RWPE1 (cell line): ENCODE data around the gene CHST13.

ENCODE experiments used
- CTCF ChIA-PET: fragments of 350-600 bp; sonication (Branson Sonifier 250); formaldehyde crosslinking; extraction: SDS; loops from one replicate; lab custom pipeline; 2021; lab: Yijun Ruan, JAX
- POLR2A ChIA-PET: fragments of 400-600 bp; formaldehyde crosslinking; extraction: SDS; loops from one replicate; lab custom pipeline; 2020; ENCODE audit warnings: antibody characterized with exemption; ENCODE audit not compliant: low non-redundant PET; lab: Yijun Ruan, JAX
- DNase-seq: peaks from one replicate; pipeline ENCODE4 v3.0.0; 2012; ENCODE audit warnings: low spot score
- H3K27ac ChIP-seq: fragments of 450-650 bp; 2 replicates; pipeline ENCODE4 v1.5.1; 2017
- TF ChIP-seq, protein P1 (sequence below): fragments of 450-650 bp; conservative IDR thresholded peaks from 2 replicates; pipeline ENCODE4 v1.5.1; 2017; ENCODE audit warnings: low read depth, mild to moderate bottlenecking

CHST13 gene

DNA sequence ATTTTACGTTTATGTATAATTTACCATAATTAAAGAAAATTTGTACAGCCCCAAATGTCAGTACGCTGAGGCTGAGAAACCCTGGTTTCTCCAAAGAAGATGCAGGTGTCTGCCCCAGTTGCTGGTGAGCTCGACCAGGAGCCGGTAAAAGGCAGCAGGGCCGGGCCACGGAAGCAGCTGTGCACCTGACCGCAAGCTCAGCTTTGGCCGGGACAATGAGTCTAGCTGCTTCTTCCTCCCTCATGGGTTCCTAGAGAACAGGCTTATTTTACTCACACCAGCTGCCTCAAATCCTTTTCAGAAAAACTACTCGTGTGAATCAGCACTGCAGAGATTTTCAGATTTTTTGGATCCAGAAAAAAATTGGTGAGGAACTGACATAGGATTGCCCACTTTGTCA is 30.2 kb upstream of the CHST13 start:
- POLR2A ChIA-PET: no interaction called here
- CTCF ChIA-PET: no interaction called here
- TF ChIP-seq, protein P1, sequence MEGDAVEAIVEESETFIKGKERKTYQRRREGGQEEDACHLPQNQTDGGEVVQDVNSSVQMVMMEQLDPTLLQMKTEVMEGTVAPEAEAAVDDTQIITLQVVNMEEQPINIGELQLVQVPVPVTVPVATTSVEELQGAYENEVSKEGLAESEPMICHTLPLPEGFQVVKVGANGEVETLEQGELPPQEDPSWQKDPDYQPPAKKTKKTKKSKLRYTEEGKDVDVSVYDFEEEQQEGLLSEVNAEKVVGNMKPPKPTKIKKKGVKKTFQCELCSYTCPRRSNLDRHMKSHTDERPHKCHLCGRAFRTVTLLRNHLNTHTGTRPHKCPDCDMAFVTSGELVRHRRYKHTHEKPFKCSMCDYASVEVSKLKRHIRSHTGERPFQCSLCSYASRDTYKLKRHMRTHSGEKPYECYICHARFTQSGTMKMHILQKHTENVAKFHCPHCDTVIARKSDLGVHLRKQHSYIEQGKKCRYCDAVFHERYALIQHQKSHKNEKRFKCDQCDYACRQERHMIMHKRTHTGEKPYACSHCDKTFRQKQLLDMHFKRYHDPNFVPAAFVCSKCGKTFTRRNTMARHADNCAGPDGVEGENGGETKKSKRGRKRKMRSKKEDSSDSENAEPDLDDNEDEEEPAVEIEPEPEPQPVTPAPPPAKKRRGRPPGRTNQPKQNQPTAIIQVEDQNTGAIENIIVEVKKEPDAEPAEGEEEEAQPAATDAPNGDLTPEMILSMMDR: no peak
- no peak for DNase-seq
- H3K27ac ChIP-seq: peak overlapping the region; percentile 29; the same call in 1 of the 2 replicates

DNA sequence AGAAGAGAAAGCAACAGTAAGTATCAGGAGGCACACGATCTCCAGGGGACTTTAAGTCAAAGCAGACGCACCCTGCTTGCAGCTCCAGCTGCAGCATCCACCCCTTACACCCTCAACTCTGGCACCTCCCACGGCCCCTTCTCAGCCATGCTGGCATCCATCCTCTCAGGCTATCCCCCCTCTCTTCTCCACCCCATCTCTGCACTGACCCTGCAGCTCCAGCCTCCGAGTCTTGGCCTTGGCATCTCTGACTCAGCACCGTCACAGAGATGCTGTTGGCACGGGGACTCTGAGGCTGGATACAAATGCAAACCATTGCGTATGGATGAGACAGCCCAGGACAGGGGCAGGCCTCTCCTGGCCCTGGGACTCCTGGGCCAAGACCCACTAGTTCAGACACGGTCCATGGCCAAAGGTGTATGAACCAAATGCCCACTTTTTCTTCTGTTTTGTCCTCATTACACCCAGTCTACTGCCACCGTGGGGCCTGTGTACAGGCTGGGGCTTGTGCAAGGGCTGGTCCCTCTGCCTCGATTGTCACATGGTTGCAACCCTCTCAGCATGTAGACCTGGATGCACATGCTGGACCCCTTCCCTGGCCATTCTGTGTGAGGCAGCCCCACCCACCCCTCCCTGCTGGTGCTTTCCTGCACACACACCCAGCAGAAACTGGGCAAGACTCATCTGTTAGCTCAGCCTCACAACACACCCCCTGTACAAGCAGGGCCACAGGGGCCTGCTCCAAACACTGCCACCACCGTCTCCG is 29.6 kb upstream of the CHST13 start:
- ChIA-PET POLR2A (no interaction called here), CTCF (no interaction called here)
- no peak for DNase-seq
- H3K27ac ChIP-seq: peak overlapping the region; percentile 29
- TF ChIP-seq, protein P1: no peak

DNA sequence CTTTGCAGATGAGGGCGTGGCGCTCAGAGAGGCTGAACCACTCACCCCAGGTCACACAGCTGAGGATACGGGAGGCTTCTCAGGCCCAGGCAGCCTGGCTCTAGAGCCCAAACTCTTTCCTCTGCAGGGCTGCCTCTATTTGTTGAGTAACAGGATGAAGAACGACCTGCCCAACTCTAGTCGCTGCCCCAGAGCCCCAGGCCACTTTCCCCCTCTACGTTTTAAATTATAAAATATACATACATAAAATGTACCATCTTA is 29.1 kb upstream of the CHST13 start:
- ChIA-PET POLR2A (no interaction called here), CTCF (no interaction called here)
- TF ChIP-seq, protein P1: no peak
- H3K27ac ChIP-seq: peak overlapping the region; percentile 29
- no peak for DNase-seq

DNA sequence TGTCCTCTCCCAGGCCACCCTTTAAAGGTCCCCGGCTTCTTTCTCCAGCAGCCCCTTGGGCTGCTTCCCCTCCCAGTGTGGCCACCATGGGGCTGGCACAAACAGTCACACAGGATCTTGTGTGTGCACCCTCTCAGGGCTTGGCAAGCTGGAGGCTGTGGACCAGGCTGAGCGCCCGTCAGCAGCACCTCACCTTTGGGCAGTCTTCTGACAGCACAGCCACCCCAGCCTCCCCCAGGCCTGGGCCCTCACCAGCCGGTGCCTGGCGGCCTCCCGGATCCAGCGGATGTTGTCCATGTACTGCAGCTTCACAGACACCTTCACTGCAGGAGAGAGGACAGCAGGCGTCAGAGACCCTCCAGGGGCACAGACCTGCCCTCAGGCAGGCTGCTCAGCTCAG is 28.2 kb upstream of the CHST13 start:
- no peak overlapping the region for H3K27ac ChIP-seq
- ChIA-PET POLR2A (no interaction called here), CTCF (no interaction called here)
- TF ChIP-seq, protein P1: no peak
- DNase-seq: no peak

DNA sequence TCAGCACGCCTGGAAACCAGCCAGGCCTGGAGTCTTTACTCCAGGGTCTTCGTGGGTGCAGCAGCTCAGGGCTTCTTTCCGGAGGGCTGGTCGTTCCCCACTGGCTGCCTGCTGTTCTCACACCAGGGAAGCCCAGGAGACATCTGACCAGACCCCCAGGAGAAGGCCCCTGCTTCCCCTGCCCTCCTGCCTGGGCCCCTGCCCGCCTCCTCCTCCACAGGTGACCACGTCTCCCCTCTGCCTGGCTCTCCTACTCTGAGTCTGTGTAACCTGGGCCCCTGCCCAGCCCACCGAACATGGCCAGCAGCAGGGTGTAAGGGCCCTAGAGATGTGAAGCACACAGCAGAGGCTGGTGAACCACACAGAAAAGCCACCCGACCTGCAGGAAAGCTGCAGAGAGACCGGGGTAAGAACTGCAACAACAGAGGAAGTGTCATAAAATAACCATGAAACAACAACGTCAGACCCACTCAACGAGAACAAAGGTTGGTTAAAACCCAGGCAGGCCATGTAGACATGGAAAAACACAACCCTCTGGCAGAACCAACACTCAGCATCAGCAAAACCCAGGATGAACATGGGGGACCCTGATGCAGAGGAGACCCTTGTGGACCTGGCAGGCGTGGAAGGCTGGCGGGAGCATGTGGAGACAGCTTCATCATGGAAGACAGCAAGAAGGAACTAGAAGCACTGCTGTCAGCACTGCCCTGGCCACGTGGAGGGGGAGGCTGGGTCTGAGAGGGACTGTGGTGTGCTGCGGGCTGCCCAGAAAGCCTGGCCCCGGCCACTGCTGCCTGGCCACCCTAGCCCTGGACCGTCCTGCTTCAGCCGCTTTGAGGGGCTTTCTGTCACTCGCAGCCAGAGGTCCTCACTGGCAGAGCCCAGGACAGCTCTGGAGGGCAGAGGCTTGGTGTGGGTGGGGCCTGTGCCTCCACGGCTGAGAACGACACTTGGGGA is 26.8 kb upstream of the CHST13 start:
- CTCF ChIA-PET: no interaction called here
- DNase-seq: no peak
- no peak overlapping the region for H3K27ac ChIP-seq

DNA sequence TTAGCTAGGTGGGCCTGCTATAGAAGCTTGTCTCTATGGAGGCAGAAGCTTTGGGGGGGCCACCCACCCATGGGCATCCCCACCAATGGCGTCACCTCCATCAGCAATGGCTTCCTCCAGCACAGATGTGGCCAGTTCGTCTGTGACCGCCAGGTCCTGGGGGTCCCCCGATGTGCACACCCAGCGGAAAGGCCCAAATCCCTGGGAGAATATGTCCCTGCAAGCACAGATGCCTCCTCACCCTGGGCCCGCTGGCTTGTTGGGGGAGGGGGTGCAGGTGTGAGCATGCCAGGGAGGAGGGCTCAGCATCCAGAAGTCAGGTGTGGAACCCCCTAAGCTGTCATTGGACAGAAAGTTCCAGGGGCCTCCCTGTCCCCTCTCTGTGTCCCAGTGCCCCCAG is 26.0 kb upstream of the CHST13 start:
- ChIA-PET CTCF (no interaction called here), POLR2A (no interaction called here)
- no peak for DNase-seq
- H3K27ac ChIP-seq: no peak overlapping the region
- TF ChIP-seq, protein P1: no peak

More for the DNA sequence above, 26.8 kb upstream of the CHST13 start:
- TF ChIP-seq, protein P1: no peak
- POLR2A ChIA-PET: no interaction called here
